Lower lobe of right lung (tissue), 2 donors: ENCODE measurements around the gene GDPD2. TPM values are rescaled to one million over a fixed set of nuclear protein-coding genes. Genes with fewer than 3 reads are reported as not detected.

Experiments used
- ATAC-seq, 2 donors: fragments of 200-7000 bp; cut with Tn5 transposase; one replicate each; pipeline ENCODE4 v1.9.1; 2020 to 2022; ENCODE audit warnings: mild to moderate bottlenecking in 2 of 2, moderate library complexity in 2 of 2
- DNase-seq: peaks from one replicate; pipeline ENCODE4 v3.0.0-alpha.2; 2020
- H3K27ac ChIP-seq: fragments of 200-600 bp; one replicate; pipeline ENCODE4 v1.8.0; 2022
- H3K27me3 ChIP-seq: fragments of 200-600 bp; one replicate; pipeline ENCODE4 v1.8.0; 2022; ENCODE audit warnings: low read depth
- H3K36me3 ChIP-seq: fragments of 200-600 bp; one replicate; pipeline ENCODE4 v1.8.0; 2022; ENCODE audit warnings: mild to moderate bottlenecking
- H3K4me1 ChIP-seq: fragments of 200-600 bp; one replicate; pipeline ENCODE4 v1.8.0; 2022
- H3K4me3 ChIP-seq: fragments of 200-600 bp; one replicate; pipeline ENCODE4 v1.8.0; 2022; ENCODE audit warnings: mild to moderate bottlenecking
- H3K9me3 ChIP-seq: fragments of 200-600 bp; one replicate; pipeline ENCODE4 v1.8.0; 2022
- intact Hi-C: fragments of 100-400 bp; cut with DNase I; formaldehyde crosslinking; loops from one replicate; pipeline ENCODE4 v1.11.0; 2022
- total RNA-seq: library from RNA; stranded (reverse); fragmentation: NEBNext Ultra II Directional; extraction: Animal tissue kit (Norgen Biotek cat#: 25700); gene quantifications from one replicate; pipeline ENCODE4 v1.2.1, GENCODE V29; 2021
- TF ChIP-seq, protein P1 (sequence below): fragments of 200-600 bp; IDR thresholded peaks from one replicate; pipeline ENCODE4 v1.8.0; 2022; ENCODE audit warnings: antibody characterized with exemption, mild to moderate bottlenecking
- donor health status: DM: no; HTN: yes; CAD: no; lungs with severe emphysema.

The GDPD2 gene
- total RNA-seq, 1 donor from 2014 or later: not detected

GRCh38 chrX:70434352-70434866 is 11.3 kb downstream of the GDPD2 start:
- H3K27ac ChIP-seq: peak overlapping the region; percentile 64
- ATAC-seq: peak; percentile 94 to 95

GRCh38 chrX:70434914-70435586 is 11.9 kb downstream of the GDPD2 start:
- intact Hi-C loops: no loop called here
- DNase-seq (no peak), ATAC-seq (no peak)
- H3K27ac ChIP-seq: no peak overlapping the region
- no peaks in the 10 kb centered on the region for H3K36me3 ChIP-seq
- TF ChIP-seq, protein P1, sequence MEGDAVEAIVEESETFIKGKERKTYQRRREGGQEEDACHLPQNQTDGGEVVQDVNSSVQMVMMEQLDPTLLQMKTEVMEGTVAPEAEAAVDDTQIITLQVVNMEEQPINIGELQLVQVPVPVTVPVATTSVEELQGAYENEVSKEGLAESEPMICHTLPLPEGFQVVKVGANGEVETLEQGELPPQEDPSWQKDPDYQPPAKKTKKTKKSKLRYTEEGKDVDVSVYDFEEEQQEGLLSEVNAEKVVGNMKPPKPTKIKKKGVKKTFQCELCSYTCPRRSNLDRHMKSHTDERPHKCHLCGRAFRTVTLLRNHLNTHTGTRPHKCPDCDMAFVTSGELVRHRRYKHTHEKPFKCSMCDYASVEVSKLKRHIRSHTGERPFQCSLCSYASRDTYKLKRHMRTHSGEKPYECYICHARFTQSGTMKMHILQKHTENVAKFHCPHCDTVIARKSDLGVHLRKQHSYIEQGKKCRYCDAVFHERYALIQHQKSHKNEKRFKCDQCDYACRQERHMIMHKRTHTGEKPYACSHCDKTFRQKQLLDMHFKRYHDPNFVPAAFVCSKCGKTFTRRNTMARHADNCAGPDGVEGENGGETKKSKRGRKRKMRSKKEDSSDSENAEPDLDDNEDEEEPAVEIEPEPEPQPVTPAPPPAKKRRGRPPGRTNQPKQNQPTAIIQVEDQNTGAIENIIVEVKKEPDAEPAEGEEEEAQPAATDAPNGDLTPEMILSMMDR: no peak
- no peaks in the 10 kb centered on the region for H3K9me3 ChIP-seq
- H3K4me1 ChIP-seq: no peaks in the 10 kb centered on the region
- H3K27me3 ChIP-seq: no peaks in the 10 kb centered on the region
- H3K4me3 ChIP-seq: peak overlapping the region; percentile 71

More at GRCh38 chrX:70434352-70434866, 11.3 kb downstream of the GDPD2 start:
- peak; percentile 87 for DNase-seq
- Histone ChIP-seq H3K36me3 (no peaks in the 10 kb centered on the region), H3K9me3 (no peaks in the 10 kb centered on the region), H3K27me3 (no peaks in the 10 kb centered on the region), H3K4me3 (peak overlapping the region; percentile 71), H3K4me1 (no peaks in the 10 kb centered on the region)
- intact Hi-C loops: no loop called here
- TF ChIP-seq, protein P1: no peak

DNA sequence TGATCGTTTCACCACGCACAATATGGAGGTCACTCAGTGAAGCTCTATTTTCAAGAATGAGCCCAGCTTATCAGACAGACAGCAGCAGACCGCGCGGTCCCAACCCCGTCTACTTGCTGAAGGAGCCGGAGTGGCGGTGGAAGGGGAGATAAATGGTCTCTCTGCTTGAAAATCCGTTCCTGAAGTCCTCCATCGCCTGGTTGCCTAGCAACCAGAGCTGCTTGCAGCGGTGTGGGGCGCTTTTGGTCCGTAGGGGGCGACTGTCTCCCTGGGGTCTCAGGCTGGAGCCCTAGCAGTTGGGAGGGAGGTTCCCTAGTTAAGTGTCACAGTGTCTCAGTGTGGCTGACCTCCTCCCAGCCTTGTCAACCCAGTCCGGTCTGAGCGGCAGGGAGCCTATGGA is 13.2 kb downstream of the GDPD2 start:
- Histone ChIP-seq H3K4me3 (no peak overlapping the region), H3K4me1 (no peaks in the 10 kb centered on the region), H3K27ac (no peak overlapping the region), H3K27me3 (no peaks in the 10 kb centered on the region), H3K36me3 (no peaks in the 10 kb centered on the region), H3K9me3 (no peaks in the 10 kb centered on the region)
- no peak for DNase-seq
- intact Hi-C loops: no loop called here
- TF ChIP-seq, protein P1: no peak
- ATAC-seq: no peak

DNA sequence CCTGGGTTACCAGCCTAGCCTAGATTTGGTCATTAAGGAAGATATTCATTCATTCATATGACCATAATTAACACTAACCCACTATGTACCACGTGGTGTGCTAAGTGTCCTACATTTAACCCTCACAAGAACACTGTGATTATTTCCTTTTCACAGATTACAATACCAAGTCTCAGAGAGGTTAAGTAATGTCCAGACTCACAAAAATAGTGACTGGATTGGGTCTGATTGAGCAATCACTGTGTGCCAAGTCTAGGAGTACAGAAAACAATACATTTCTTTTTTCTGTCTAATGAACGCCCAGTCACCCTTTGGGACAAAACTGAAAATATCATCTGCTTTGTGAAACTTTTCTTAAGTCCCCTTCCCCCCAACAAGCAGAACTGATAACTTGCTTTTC is 13.9 kb downstream of the GDPD2 start:
- intact Hi-C loops: no loop called here
- ATAC-seq (no peak), DNase-seq (no peak)
- H3K27ac ChIP-seq: no peak overlapping the region
- H3K4me1 ChIP-seq: no peaks in the 10 kb centered on the region
- no peak overlapping the region for H3K4me3 ChIP-seq
- TF ChIP-seq, protein P1: no peak
- H3K27me3 ChIP-seq: no peaks in the 10 kb centered on the region
- H3K9me3 ChIP-seq: no peaks in the 10 kb centered on the region
- H3K36me3 ChIP-seq: no peaks in the 10 kb centered on the region

DNA sequence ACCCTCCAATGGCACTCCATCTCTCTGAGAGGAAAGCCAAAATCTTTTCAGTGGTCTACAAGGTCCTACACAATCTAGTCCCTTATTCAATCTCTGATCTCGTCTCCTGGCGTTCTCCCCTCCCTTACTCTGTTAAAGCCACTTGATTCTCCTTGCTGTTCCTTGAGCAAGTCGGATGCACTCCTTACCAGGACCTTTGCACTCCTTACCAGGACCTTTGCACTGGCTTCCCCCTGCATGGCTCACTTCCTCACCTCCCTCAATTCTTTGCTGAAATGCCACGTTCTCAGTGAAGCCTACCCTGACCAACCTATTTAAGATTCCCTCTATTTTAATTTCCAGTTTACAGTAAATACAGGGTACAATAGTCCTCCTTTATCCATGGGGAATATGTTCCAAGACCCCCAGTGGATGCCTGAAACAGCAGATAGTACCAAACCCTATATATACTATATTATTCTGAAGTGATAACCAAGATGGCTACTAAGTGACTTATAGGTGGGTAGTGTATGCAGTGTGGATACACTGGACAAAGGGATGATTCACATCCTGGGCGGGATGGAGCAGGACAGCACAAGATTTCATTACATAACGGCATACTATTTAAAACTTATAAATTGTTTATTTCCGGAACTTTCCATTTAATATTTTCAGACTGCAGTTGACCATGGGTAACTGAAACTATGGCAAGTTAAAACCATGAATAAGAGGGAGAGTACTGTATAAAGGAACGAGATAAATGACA is 15.0 kb downstream of the GDPD2 start:
- Histone ChIP-seq H3K36me3 (no peaks in the 10 kb centered on the region), H3K27me3 (no peaks in the 10 kb centered on the region), H3K9me3 (no peaks in the 10 kb centered on the region), H3K4me3 (no peak overlapping the region), H3K27ac (no peak overlapping the region), H3K4me1 (no peaks in the 10 kb centered on the region)
- intact Hi-C loops: no loop called here
- TF ChIP-seq, protein P1: no peak
- ATAC-seq: no peak
- DNase-seq: no peak
